ENCODE measurements around the gene ELAPOR2. TPM values are rescaled to one million over a fixed set of nuclear protein-coding genes. Genes with fewer than 3 reads are reported as not detected.

Gene ELAPOR2
- total and polyA plus RNA-seq, 2 of the 13 experiments (the other 11 are each of a cell fraction or from before 2014, with no cell fraction given), result 7.8 to 8.4 TPM

GRCh38 chr7:87057210-87057609 is 2.2 kb downstream of the ELAPOR2 start (continued):
- TF ChIP-seq, protein P1, sequence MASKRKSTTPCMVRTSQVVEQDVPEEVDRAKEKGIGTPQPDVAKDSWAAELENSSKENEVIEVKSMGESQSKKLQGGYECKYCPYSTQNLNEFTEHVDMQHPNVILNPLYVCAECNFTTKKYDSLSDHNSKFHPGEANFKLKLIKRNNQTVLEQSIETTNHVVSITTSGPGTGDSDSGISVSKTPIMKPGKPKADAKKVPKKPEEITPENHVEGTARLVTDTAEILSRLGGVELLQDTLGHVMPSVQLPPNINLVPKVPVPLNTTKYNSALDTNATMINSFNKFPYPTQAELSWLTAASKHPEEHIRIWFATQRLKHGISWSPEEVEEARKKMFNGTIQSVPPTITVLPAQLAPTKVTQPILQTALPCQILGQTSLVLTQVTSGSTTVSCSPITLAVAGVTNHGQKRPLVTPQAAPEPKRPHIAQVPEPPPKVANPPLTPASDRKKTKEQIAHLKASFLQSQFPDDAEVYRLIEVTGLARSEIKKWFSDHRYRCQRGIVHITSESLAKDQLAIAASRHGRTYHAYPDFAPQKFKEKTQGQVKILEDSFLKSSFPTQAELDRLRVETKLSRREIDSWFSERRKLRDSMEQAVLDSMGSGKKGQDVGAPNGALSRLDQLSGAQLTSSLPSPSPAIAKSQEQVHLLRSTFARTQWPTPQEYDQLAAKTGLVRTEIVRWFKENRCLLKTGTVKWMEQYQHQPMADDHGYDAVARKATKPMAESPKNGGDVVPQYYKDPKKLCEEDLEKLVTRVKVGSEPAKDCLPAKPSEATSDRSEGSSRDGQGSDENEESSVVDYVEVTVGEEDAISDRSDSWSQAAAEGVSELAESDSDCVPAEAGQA (IDR thresholded peaks at IDR 0.05; ENCODE audit: low read depth), result no peak
- TF ChIP-seq, protein P1 (CRISPR knock-in tag; IDR thresholded peaks at IDR 0.05; ENCODE audit: borderline replicate concordance), result no peak
- no peak for TF ChIP-seq ZNF44 (CRISPR knock-in tag; IDR thresholded peaks at IDR 0.05)

- Histone ChIP-seq H3K27ac (ENCODE audit: extremely low read length, insufficient read depth, low read length) (no peak overlapping the region), H3K4me1 (ENCODE audit: insufficient read depth, low read length) (peaks cover 19% of the 10 kb centered on the region), H3K9ac (ENCODE audit: insufficient read depth, low read depth, low read length) (no peak overlapping the region), H3K4me2 (ENCODE audit: low read depth, low read length) (no peak overlapping the region), H3K27me3 (ENCODE audit: control insufficient read depth in 1 of 2, insufficient read depth in 2 of 2, low read length in 2 of 2) (peaks cover 2 to 27% of the 10 kb centered on the region in 2 experiments; a peak in 3 of 5 replicates), H3K9me3 (ENCODE audit: low read length) (no peaks in the 10 kb centered on the region), H3K79me2 (ENCODE audit: insufficient read depth, low read length) (no peaks in the 10 kb centered on the region), H3K36me3 (replicated peaks in 1 of 2; ENCODE audit: control insufficient read depth in 1 of 2, insufficient read depth in 2 of 2, low read length in 2 of 2) (no peaks in the 10 kb centered on the region), H2AFZ (ENCODE audit: low read length) (no peak overlapping the region), H3K4me3 (replicated peaks in 1 of 3; ENCODE audit: insufficient read depth in 1 of 3, low read depth in 2 of 3, low read length in 3 of 3) (no peak overlapping the region), H4K20me1 (ENCODE audit: insufficient read depth, low read length) (no peaks in the 10 kb centered on the region)
- DNase-seq (ENCODE audit: low spot score) (no peak), ATAC-seq (no peak), FAIRE-seq (no peak)
- in situ Hi-C loops (cut with HindIII; ENCODE audit: extremely low pct_ligation_motif_present, low pct_unique_long_range_greater_than_20kb), result no loop called here
- ChIA-PET POLR2A (no interaction called here), CTCF (ENCODE audit: low intra/inter-chr PET ratio, low total read pairs) (no interaction called here)
- intact Hi-C loops (cut with micrococcal nuclease; ENCODE audit: unreplicated experiment), result no loop called here
- no TSS peak for BruUV-seq (replicated peaks)
- WGBS (ENCODE audit: low lambda C conversion rate), result 40% methylated on average over 3 of the region's 3 CpGs
- no peak for TF ChIP-seq ZNF589 (CRISPR knock-in tag; conservative IDR thresholded peaks at IDR 0.05)
- TF ChIP-seq, protein P2, sequence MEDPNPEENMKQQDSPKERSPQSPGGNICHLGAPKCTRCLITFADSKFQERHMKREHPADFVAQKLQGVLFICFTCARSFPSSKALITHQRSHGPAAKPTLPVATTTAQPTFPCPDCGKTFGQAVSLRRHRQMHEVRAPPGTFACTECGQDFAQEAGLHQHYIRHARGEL (CRISPR knock-in tag; IDR thresholded peaks at IDR 0.05), result no peak
- TF ChIP-seq ZNF839 (CRISPR knock-in tag; IDR thresholded peaks at IDR 0.05; ENCODE audit: borderline replicate concordance), result no peak
- no peak for TF ChIP-seq ZNF407 (CRISPR knock-in tag; IDR thresholded peaks at IDR 0.05; ENCODE audit: not compliant biosample characterization)
- TF ChIP-seq RNF2 (conservative IDR thresholded peaks at IDR 0.05; ENCODE audit: low read depth), result no peak
- no peak for TF ChIP-seq RARG (CRISPR knock-in tag; IDR thresholded peaks at IDR 0.05; ENCODE audit: low read depth)
These were observed 3.1 kb downstream of the ELAPOR2 start for GRCh38 chr7:87056346-87056745.

Measured in HepG2 (cell line).